ENCODE results near the gene SC5D. TPM values are rescaled to one million over a fixed set of nuclear protein-coding genes. Genes with fewer than 3 reads are reported as not detected.

SC5D gene
- total and polyA plus RNA-seq, 2 of the 4 experiments (the other 2 are of a cell fraction) = 21.3 to 21.7 TPM

DNA sequence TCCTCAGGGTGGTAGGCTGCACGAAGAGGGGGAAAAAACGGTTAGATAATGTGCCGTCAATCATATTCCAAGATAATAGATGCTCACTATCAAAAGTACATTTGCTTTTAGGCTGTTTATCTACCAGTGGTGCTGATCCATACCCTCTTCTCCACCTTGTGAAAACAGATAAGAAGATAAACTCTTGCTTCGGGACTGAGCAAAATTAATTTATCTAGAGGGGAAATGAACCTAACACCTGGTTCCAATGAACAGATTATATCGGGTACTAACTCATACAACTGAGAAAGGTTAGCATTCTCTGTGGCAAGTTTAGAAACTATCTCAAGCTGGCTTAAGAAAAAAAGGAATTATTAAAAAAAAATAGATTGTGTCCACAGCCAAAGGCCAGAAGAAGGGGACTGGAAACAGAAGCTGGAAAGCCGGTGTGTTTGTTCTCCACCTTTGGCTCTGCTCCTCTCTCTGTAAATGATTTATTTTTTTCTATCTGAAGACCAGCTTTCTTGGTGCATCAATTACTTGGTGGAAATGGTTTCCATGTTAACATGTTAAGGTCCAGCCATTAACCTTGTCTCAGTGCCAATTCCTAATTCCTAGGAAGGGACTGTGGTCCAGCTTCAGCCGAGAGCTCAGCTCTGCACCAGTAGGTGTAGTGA, 55.8 kb downstream of the SC5D start:
- Histone ChIP-seq H3K9me3 (ENCODE audit: control insufficient read depth, insufficient read depth, low read length) (no peaks in the 10 kb centered on the region), H4K20me1 (ENCODE audit: insufficient read depth, low read length) (no peaks in the 10 kb centered on the region), H3K56ac (ENCODE audit: extremely low read depth, insufficient read depth, low read length) (no peak overlapping the region), H3K27ac (ENCODE audit: insufficient read depth, low read length) (no peak overlapping the region), H3K4me3 (ENCODE audit: insufficient read depth, low read depth, low read length) (no peak overlapping the region), H2BK20ac (ENCODE audit: low read depth, low read length) (no peak overlapping the region), H4K8ac (ENCODE audit: low read depth in 2 of 2, low read length in 2 of 2) (no peak overlapping the region), H2BK15ac (ENCODE audit: low read depth, low read length) (no peak overlapping the region), H3K79me1 (ENCODE audit: low read depth in 1 of 2, low read length in 2 of 2) (no peaks in the 10 kb centered on the region), H2BK5ac (ENCODE audit: low read depth, low read length, poor library complexity, severe bottlenecking) (no peak overlapping the region), H4K91ac (ENCODE audit: insufficient read depth, low read depth, low read length) (no peak overlapping the region), H2BK120ac (ENCODE audit: low read depth, low read length) (no peak overlapping the region), H3K36me3 (ENCODE audit: control insufficient read depth, insufficient read depth, low read length) (no peaks in the 10 kb centered on the region), H2AK5ac (ENCODE audit: low read depth, low read length) (no peak overlapping the region), H2AFZ (replicated peaks; ENCODE audit: low read length, poor library complexity) (no peak overlapping the region), H4K5ac (ENCODE audit: low read depth, low read length) (no peak overlapping the region), H3K4me1 (ENCODE audit: control insufficient read depth, insufficient read depth, low read length) (no peaks in the 10 kb centered on the region), H3K9me1 (ENCODE audit: insufficient read depth, low read length) (no peaks in the 10 kb centered on the region), H3K27me3 (ENCODE audit: control insufficient read depth, insufficient read depth, low read length) (peaks cover 33% of the 10 kb centered on the region), H3K9ac (ENCODE audit: low read depth, low read length) (no peak overlapping the region), H3K18ac (ENCODE audit: low read depth, low read length) (no peak overlapping the region), H2AK9ac (replicated peaks; ENCODE audit: low read depth, low read length, poor library complexity) (no peak overlapping the region), H3K4me2 (ENCODE audit: low read depth, low read length) (no peak overlapping the region), H3K4ac (ENCODE audit: low read depth, low read length) (no peak overlapping the region), H3K23ac (ENCODE audit: low read depth, low read length) (no peak overlapping the region), H3K14ac (replicated peaks; ENCODE audit: low read depth, low read length) (no peak overlapping the region)
- DNase-seq (no peak), ATAC-seq (ENCODE audit: low read depth) (no peak)
- BruUV-seq (replicated peaks) = no TSS peak
- ChIA-PET CTCF (no interaction called here), POLR2A (ENCODE audit: unreplicated experiment) (no interaction called here)
- intact Hi-C loops (cut with micrococcal nuclease) = no loop called here
- no peak for TF ChIP-seq CTCF (conservative IDR thresholded peaks at IDR 0.05; ENCODE audit: low read depth, low read length)
- no peak for TF ChIP-seq SMC3 (IDR thresholded peaks at IDR 0.05; ENCODE audit: low read depth, low read length)
- TF ChIP-seq MAZ (IDR thresholded peaks at IDR 0.05; ENCODE audit: borderline replicate concordance, low read depth, low read length) = no peak
- TF ChIP-seq MAFK (IDR thresholded peaks at IDR 0.05; ENCODE audit: low read depth, low read length) = no peak
- no peak for TF ChIP-seq RAD21 (IDR thresholded peaks at IDR 0.05; ENCODE audit: low read length)
- TF ChIP-seq, protein P1, sequence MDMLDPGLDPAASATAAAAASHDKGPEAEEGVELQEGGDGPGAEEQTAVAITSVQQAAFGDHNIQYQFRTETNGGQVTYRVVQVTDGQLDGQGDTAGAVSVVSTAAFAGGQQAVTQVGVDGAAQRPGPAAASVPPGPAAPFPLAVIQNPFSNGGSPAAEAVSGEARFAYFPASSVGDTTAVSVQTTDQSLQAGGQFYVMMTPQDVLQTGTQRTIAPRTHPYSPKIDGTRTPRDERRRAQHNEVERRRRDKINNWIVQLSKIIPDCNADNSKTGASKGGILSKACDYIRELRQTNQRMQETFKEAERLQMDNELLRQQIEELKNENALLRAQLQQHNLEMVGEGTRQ (IDR thresholded peaks at IDR 0.05; ENCODE audit: low read depth, low read length) = no peak
- no peak for TF ChIP-seq NFE2L2 (IDR thresholded peaks at IDR 0.05; ENCODE audit: low read depth, low read length)
- TF ChIP-seq POLR2A (IDR thresholded peaks at IDR 0.05; ENCODE audit: low read depth, low read length) = no peak
- no peak for TF ChIP-seq RFX5 (IDR thresholded peaks at IDR 0.05; ENCODE audit: low read depth, low read length)
- TF ChIP-seq FOS (IDR thresholded peaks at IDR 0.05; ENCODE audit: low read depth, low read length) = no peak
- TF ChIP-seq RCOR1 (IDR thresholded peaks at IDR 0.05; ENCODE audit: insufficient replicate concordance, low read length) = no peak
- TF ChIP-seq CHD1 (IDR thresholded peaks at IDR 0.05; ENCODE audit: low read depth, low read length) = no peak
- no peak for TF ChIP-seq CEBPB (IDR thresholded peaks at IDR 0.05; ENCODE audit: low read depth, low read length)
- no peak for TF ChIP-seq MXI1 (IDR thresholded peaks at IDR 0.05; ENCODE audit: borderline replicate concordance, low read depth, low read length)
- TF ChIP-seq BHLHE40 (IDR thresholded peaks at IDR 0.05; ENCODE audit: low read depth, low read length) = no peak
- TF ChIP-seq ELK1 (IDR thresholded peaks at IDR 0.05; ENCODE audit: borderline replicate concordance, low read depth, low read length) = no peak
- in situ Hi-C loops (cut with MboI; ENCODE audit: low sequenced_read_pairs) = no loop called here
- dilution Hi-C loops (cut with HindIII; ENCODE audit: low sequenced_read_pairs, unreplicated experiment) = no loop called here
- no CpG with 5 or more reads among the region's 7 CpGs for WGBS, 2 experiments (ENCODE audit: extremely low coverage in 2 of 2, insufficient read length in 1 of 2)
